RWPE2 (cell line): Measurements from ENCODE around the gene TMEM151A.

Experiments
- ATAC-seq: fragments of 200-7000 bp; cut with Tn5 transposase; 3 replicates; pipeline ENCODE4 v1.9.1; 2021; ENCODE audit warnings: low read depth
- DNase-seq: peaks from one replicate; pipeline ENCODE4 v3.0.0-alpha.2; 2020; ENCODE audit warnings: low spot score
- H3K27ac ChIP-seq: fragments of 450-650 bp; 2 replicates; pipeline ENCODE4 v1.5.1; 2017; ENCODE audit warnings: mild to moderate bottlenecking; ENCODE audit not compliant: poor library complexity, severe bottlenecking
- H3K27me3 ChIP-seq: fragments of 250-450 bp; sonication (Bioruptor Pico); 2 replicates; pipeline ENCODE4 v1.5.1; 2021; ENCODE audit warnings: mild to moderate bottlenecking, moderate library complexity; ENCODE audit not compliant: insufficient read depth, poor library complexity, severe bottlenecking
- H3K36me3 ChIP-seq: fragments of 250-450 bp; sonication (Bioruptor Pico); 2 replicates; pipeline ENCODE4 v1.5.1; 2020; ENCODE audit warnings: low read depth, mild to moderate bottlenecking, moderate library complexity
- H3K4me1 ChIP-seq: fragments of 250-450 bp; sonication (Bioruptor Pico); 2 replicates; pipeline ENCODE4 v1.5.1; 2021; ENCODE audit warnings: mild to moderate bottlenecking, moderate library complexity; ENCODE audit not compliant: insufficient read depth, poor library complexity, severe bottlenecking
- H3K4me3 ChIP-seq: fragments of 250-450 bp; sonication (Bioruptor Pico); 2 replicates; pipeline ENCODE4 v1.5.1; 2021; ENCODE audit warnings: mild to moderate bottlenecking, moderate library complexity; ENCODE audit not compliant: severe bottlenecking
- H3K9me3 ChIP-seq: fragments of 250-450 bp; sonication (Bioruptor Pico); 2 replicates; pipeline ENCODE4 v1.5.1; 2021; ENCODE audit warnings: mild to moderate bottlenecking, moderate library complexity; ENCODE audit not compliant: severe bottlenecking
- CTCF ChIP-seq: fragments of 450-650 bp; IDR thresholded peaks from one replicate; pipeline ENCODE4 v1.5.1; 2017; ENCODE audit warnings: mild to moderate bottlenecking, moderate library complexity; ENCODE audit not compliant: poor library complexity, severe bottlenecking

TMEM151A gene

GRCh38 chr11:66311965-66312548 lies 20.4 kb downstream of the TMEM151A start:
- peak; percentile 96 for DNase-seq
- H3K4me3 ChIP-seq: peak overlapping the region; percentile 40
- peak; percentile 79 for ATAC-seq
- peak; percentile 96 for TF ChIP-seq CTCF
- no peaks in the 10 kb centered on the region for H3K36me3 ChIP-seq
- H3K27ac ChIP-seq: peak overlapping the region; percentile 42
- H3K4me1 ChIP-seq: no peaks in the 10 kb centered on the region
- H3K27me3 ChIP-seq: no peaks in the 10 kb centered on the region
- no peaks in the 10 kb centered on the region for H3K9me3 ChIP-seq

- Histone ChIP-seq H3K4me1 (no peaks in the 10 kb centered on the region), H3K9me3 (no peaks in the 10 kb centered on the region), H3K36me3 (no peaks in the 10 kb centered on the region), H3K4me3 (peak overlapping the region; percentile 40), H3K27ac (peak overlapping the region; percentile 42), H3K27me3 (no peaks in the 10 kb centered on the region)
- ATAC-seq (peak; percentile 90), DNase-seq (peak; percentile 98)
- TF ChIP-seq CTCF: no peak
Measured at GRCh38 chr11:66312549-66313320, 21.0 kb downstream of the TMEM151A start.

GRCh38 chr11:66313321-66314185 lies 21.9 kb downstream of the TMEM151A start:
- Histone ChIP-seq H3K9me3 (no peaks in the 10 kb centered on the region), H3K27ac (peak overlapping the region; percentile 42), H3K4me3 (peak overlapping the region; percentile 18), H3K36me3 (no peaks in the 10 kb centered on the region), H3K27me3 (no peaks in the 10 kb centered on the region), H3K4me1 (peaks cover 6% of the 10 kb centered on the region)
- DNase-seq (peak; percentile 68), ATAC-seq (no peak)
- TF ChIP-seq CTCF: no peak

- no peaks in the 10 kb centered on the region for H3K36me3 ChIP-seq
- TF ChIP-seq CTCF: no peak
- no peaks in the 10 kb centered on the region for H3K27me3 ChIP-seq
- no peak for DNase-seq
- H3K4me3 ChIP-seq: no peak overlapping the region
- no peaks in the 10 kb centered on the region for H3K9me3 ChIP-seq
- H3K27ac ChIP-seq: no peak overlapping the region
- ATAC-seq: no peak
- peaks cover 6% of the 10 kb centered on the region for H3K4me1 ChIP-seq
Measured at GRCh38 chr11:66314186-66314501, 22.4 kb downstream of the TMEM151A start.
